Measurements from ENCODE around the gene IQUB. TPM values are rescaled to one million over a fixed set of nuclear protein-coding genes. Genes with fewer than 3 reads are reported as not detected.

Gene IQUB
- not detected in 2 replicates for total RNA-seq (2014; rRNA removed; shearing (Covaris generic))

DNA sequence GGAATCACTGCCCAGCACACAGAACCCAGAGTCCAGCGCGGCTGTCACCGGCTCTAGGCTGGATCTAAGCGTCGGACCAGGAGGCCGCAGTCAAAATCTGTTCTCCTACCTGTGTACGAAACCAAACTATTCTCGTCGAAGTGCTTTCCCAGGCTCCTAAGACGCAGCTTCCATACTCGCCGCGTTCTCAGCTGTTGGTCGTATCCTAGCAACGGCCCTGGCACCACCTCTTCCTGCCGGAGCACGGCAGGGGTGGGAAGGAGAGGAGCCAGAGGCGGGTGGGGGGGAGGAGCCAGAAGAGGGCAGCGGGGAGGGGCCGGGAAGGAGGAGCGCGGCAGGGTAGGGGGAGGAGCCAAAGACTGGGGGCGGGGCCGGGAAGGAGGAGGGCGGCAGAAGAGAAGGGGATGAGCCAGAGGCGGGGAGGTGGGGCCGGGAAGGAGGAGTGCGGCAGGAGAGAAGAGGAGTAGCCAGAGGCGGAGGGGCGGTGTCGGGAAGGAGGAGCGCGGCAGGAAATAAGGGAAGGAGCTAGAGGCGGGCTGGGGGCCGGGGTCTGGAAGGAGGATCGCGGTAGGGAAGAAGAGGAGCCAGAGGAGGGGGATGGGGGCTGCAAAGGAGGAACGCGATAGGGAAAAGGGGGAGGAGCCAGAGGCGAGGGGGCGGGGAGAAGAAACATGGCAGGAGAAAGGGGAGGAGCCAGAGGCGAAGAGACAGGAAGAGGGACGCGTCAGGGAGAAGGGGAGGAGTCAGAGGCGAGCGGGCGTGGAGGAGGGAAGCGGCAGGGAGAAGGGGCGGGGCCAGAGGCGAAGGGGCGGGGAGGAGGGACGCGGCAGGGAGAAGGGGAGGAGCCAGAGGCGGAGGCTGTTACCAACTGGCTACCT, at the start of gene IQUB:
TSS of gene IQUB (minus strand) at position 213 of the 878 bp plus-strand sequence. CDS start 22,255 bp downstream, outside the sequence.
- DNase-seq (ENCODE audit: low spot score), result peak; percentile 98
- in situ Hi-C loops (cut with HindIII; ENCODE audit: low sequenced_read_pairs), result no loop called here

DNA sequence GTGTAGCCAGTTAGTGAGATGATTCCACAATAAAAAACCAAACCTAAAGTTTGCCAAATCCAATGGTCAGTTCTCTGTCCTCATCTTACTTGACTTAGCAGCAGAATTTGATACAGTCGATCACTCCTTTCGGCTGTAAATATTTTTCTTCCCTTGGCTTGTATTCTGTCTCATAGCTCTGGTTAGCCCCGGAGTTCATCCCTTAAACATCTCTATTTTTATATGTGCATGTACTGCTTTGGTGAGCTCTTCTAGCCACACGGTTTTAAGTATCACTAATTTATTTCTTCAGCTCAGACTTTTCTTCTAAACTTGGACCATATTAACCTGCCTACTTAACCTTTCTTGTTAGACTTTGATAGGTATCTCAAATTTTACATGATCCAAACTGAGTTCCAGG, 49.4 kb upstream of the IQUB start:
- in situ Hi-C loops (cut with HindIII; ENCODE audit: low sequenced_read_pairs), result no loop called here
- DNase-seq (ENCODE audit: low spot score), result no peak

GRCh38 chr7:123581162-123581459, 46.7 kb upstream of the IQUB start:
- no peak for DNase-seq (ENCODE audit: low spot score)
- in situ Hi-C loops (cut with HindIII; ENCODE audit: low sequenced_read_pairs), result no loop called here

DNA sequence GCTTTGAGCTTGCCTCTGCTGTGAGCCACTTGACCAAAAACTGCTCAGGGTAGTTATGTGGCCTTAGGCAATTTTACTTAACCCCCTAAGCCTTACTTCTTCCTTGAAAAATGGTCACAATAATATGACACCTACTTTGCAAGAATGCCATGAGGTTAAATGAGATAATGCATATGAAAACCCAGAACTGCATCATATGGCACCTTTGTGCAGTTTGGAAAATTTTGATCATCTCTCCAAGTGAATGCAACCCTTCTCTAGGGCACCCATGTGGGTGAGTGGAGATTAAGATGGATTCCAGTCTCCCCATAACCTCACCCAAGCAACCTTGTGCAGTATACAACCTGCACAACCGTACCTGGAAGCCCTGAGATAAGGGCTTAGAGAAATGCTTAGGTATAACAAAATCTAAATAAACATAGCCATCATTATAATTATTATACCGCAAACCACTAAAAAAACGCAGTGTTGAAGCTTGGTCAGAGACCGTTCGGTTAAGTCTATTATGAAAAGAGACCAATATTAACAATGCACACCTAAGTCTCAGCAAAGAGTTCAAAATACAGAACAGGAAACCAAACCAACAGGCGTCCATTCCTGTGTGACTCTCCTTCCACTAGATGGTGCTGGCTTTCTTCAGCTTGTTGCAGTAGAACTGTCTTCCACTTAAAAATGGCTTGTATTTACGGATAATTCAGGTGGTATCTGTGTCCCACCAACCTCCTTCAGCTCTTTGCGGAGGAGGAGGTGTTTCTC, 46.2 kb upstream of the IQUB start:
- in situ Hi-C loops (cut with HindIII; ENCODE audit: low sequenced_read_pairs), result no loop called here
- peak; percentile 48 for DNase-seq (ENCODE audit: low spot score)

DNA sequence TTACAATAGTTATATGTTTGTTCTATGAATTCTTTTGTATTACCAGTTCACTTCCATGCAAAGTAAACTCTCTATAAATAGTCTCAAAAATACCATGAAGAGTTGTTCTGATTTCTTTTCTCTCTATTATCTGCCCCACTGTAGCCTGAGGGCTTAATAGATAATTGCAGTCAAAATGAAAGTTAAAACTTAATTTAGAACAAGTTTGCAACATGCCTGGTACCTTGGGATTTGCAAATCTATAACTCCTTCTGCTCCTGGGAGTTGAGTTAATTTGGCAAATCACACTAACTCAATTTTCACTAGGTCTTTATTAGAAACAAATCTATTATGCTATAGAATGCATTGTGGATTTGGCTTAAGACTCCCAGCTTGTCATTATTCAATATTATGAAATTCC, 45.0 kb upstream of the IQUB start:
- DNase-seq (ENCODE audit: low spot score), result no peak
- in situ Hi-C loops (cut with HindIII; ENCODE audit: low sequenced_read_pairs), result no loop called here

GRCh38 chr7:123573896-123574467, 39.6 kb upstream of the IQUB start:
- in situ Hi-C loops (cut with HindIII; ENCODE audit: low sequenced_read_pairs), result no loop called here
- no peak for DNase-seq (ENCODE audit: low spot score)

GRCh38 chr7:123573341-123573740, 38.9 kb upstream of the IQUB start:
- DNase-seq (ENCODE audit: low spot score), result no peak
- in situ Hi-C loops (cut with HindIII; ENCODE audit: low sequenced_read_pairs), result no loop called here

GRCh38 chr7:123571684-123572083, 37.3 kb upstream of the IQUB start:
- no peak for DNase-seq (ENCODE audit: low spot score)
- in situ Hi-C loops (cut with HindIII; ENCODE audit: low sequenced_read_pairs), result no loop called here

DNA sequence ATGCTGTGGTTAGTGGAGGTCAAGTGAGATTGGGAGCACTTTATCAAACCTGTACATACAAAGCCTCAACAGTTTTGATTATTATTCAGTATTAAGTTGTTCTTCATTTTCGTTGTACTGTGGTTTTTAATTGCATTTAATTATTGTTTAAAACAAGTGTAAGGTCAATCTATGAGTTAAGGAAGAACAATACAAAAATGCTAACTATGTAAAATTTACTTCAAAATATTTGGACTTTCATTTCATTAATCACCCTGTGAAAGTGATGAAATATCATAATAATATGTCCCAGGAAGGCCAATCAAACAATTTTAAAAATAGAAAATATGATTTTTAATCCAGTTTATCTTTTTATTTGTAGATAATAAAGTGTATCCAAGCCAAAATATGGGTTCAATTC, 36.8 kb upstream of the IQUB start:
- in situ Hi-C loops (cut with HindIII; ENCODE audit: low sequenced_read_pairs), result no loop called here
- no peak for DNase-seq (ENCODE audit: low spot score)

DNA sequence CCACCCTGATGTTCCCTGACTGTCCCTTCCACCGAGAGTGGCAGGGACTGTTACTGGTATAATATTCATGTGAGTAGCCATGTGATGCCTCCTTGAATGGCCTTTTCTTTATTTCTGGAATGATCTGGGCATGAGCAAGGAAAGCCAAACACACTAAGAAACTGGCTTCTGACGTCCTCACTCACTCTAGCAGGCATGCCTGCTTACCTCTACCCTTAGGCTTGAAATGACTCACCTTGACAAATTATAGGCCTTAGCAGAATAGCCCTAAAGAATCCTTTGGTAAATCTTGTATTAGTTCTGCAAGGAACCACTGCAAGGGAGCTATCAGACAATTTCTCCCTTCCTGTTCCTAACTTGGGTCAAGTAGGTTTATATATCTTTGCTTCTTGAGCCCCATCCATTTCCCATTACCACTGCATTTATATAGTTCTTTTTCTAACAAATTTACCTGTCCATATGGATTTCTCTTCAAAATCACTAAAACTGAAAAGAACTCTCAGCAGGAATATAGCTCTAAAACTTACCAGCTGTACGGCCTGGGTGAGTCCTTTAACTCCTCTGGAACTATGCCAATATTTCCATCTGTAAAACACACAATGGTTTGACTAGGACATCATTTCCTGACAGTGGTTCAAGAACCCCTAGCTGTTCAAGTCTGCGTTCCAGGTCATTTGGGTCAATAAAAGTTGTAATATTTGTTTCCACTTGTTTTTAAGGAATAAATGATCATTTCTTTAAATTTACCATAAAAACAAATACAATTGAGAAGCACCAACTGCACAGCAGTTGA, 36.2 kb upstream of the IQUB start:
- in situ Hi-C loops (cut with HindIII; ENCODE audit: low sequenced_read_pairs), result no loop called here
- no peak for DNase-seq (ENCODE audit: low spot score)

GRCh38 chr7:123569352-123570010, 35.1 kb upstream of the IQUB start:
- in situ Hi-C loops (cut with HindIII; ENCODE audit: low sequenced_read_pairs), result no loop called here
- no peak for DNase-seq (ENCODE audit: low spot score)

DNA sequence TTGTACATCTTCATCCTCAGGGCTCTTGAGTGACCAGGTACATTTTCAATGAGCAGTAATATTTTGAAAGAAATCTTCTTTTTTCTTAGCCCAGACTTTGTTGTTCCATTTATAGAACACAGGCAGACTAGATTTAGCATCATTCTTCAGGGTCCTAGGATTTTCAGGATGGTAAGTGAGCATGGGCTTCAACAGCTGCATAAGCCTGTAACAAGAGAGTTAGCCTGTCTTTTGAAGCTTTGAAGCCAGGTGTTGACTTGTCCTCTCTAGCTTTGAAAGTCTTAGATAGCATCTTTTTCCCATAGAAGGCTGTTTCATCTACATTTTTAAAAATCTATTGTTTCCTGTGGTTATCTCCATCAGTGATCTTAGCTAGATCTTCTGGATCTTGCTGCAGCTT, 27.7 kb upstream of the IQUB start:
- in situ Hi-C loops (cut with HindIII; ENCODE audit: low sequenced_read_pairs), result no loop called here

GRCh38 chr7:123558289-123558874, 24.0 kb upstream of the IQUB start:
- in situ Hi-C loops (cut with HindIII; ENCODE audit: low sequenced_read_pairs), result no loop called here
- no peak for DNase-seq (ENCODE audit: low spot score)

More for the DNA sequence above, 27.7 kb upstream of the IQUB start:
- no peak for DNase-seq (ENCODE audit: low spot score)

DNA sequence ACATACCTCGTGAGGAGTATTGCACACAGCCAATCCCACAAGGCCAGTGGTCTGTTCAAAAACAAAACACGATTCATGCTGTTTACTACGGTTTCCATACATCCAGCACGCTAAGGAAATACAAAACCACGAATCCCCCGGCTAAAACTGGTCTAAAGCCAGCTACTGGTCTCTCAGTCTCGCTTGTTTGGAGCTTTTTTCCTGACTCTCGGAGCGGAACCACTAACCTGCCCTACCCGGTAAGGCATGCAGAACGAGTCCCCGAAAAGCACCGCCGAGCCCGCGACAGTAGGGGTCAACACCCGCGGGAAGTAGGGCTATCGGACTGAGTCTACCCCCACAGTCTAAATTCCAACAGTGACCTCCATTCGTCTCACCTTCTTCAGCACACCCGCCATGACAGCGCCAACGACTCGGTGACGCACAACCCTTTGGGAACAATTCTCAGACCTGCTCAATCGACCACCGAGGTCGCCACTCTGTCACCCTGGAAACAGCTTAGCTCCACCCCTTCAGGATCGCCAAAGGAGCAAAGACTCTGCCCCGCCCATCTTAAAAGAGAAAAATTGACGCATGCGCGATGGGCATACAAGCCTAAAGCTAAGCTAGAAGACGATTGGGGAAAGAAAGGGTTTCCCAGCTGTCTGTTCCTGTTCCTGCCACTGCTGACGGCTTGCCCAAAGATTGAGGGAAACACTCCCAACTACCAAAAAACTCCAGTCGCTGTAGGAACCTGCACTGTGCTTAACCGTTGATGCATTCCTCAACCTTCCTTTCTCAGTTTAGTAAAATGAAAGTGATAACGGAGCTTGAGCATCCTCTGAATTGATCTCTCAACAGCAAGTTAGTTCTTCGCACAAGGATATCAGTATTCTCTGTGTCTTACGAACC, 23.2 kb upstream of the IQUB start, which contains the start of gene NDUFA5:
TSS of gene NDUFA5 (minus strand) at position 421 of the 891 bp plus-strand sequence. CDS start at position 398, 23 bp downstream.
- DNase-seq (ENCODE audit: low spot score), result peak; percentile 100
- in situ Hi-C loops (cut with HindIII; ENCODE audit: low sequenced_read_pairs), result no loop called here

DNA sequence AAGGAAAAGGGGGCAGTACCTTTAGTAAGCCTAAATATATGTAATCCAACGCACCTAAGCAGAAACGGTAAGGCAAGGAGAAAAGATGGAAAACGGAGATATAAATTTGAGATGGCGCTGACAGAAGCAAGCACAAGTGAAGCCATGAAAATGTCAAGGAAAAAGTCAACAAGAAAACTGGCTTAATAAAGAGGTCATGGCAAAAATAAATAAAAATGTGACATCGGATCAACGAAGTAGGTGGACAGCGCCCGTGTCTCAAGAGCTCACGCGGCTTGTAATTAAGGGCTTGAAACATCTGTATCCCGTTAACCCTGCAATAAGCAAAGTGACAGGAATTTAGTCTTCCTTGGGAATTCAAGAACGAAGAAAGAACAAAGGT, 22.6 kb upstream of the IQUB start:
- DNase-seq (ENCODE audit: low spot score), result no peak
- in situ Hi-C loops (cut with HindIII; ENCODE audit: low sequenced_read_pairs), result no loop called here

DNA sequence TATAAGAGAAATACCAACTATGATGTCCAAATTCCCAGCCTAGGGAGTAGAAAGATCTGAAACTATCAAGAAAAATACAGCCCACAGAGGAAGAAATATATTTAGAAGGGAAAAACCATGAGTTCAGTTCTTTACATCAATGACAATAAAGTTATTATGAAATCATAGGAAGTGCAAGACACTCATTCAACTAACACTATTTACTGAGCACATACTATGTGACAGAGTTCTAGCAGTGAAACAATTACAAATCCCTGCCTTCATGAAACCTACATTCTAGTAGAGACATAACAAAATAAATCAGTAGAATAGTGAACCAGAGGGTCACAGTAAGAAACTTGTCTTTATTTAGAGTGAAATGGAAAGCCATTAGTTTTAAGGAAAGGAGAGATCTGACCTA, 21.1 kb upstream of the IQUB start:
- DNase-seq (ENCODE audit: low spot score), result no peak
- in situ Hi-C loops (cut with HindIII; ENCODE audit: low sequenced_read_pairs), result no loop called here

DNA sequence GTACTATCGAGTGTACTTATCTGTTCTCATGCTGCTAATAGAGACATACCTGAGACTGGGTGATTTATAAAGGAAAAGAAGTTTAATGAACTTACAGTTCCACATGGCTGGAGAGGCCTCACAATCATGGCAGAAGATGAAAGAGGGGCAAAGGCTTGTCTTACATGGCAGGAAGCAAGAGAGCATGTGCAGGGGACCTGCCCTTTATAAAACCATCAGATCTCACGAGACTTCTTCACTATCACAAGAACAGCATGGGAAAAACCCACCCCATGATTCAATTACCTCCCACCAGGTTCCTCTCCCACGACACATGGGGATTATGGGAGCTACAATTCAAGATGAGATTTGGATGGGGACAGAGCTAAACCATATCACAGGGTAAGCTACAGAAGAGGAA, 18.8 kb upstream of the IQUB start:
- in situ Hi-C loops (cut with HindIII; ENCODE audit: low sequenced_read_pairs), result no loop called here
- no peak for DNase-seq (ENCODE audit: low spot score)

DNA sequence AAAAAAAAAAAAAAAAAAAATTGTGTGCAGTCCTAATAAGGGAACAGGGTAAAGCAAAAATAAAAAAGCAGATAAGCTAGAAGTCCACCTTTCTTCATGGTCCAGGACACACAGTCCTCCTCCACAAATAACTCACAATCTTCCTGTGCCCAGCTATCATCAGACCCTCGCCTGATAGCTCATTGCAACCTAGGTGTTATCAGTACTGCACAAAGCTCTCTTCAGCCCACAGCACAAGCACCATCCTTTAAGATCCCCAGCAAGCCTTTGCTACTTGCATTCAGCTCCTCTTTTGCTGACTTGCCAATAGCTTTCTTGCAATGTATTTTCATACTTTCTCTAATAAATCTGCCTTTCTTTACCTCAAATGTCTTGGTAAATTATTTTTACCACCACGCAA, 18.2 kb upstream of the IQUB start:
- in situ Hi-C loops (cut with HindIII; ENCODE audit: low sequenced_read_pairs), result no loop called here
- no peak for DNase-seq (ENCODE audit: low spot score)
